HEK293 (cell line): ENCODE data around the gene ASL.

ENCODE experiments used
- EGR2 ChIP-seq: fragments of 450-650 bp; formaldehyde crosslinking; IDR thresholded peaks from 2 replicates; pipeline ENCODE4 v1.5.1; 2016; ENCODE audit warnings: low read depth, missing biosample characterization, missing genetic modification characterization
- IKZF3 ChIP-seq: fragments of 450-650 bp; IDR thresholded peaks from 2 replicates; pipeline ENCODE4 v1.5.0; 2018; ENCODE audit warnings: missing biosample characterization, mild to moderate bottlenecking, missing genetic modification characterization, moderate library complexity
- PRDM1 ChIP-seq: fragments of 450-650 bp; formaldehyde crosslinking; IDR thresholded peaks from 2 replicates; pipeline ENCODE4; 2016; ENCODE audit warnings: missing biosample characterization, missing genetic modification characterization
- SCRT1 ChIP-seq: fragments of 450-650 bp; formaldehyde crosslinking; IDR thresholded peaks from 2 replicates; pipeline ENCODE4 v1.5.1; 2016; ENCODE audit warnings: missing biosample characterization, missing genetic modification characterization, borderline replicate concordance
- TRIM28 ChIP-seq: IDR thresholded peaks from 2 replicates; pipeline ENCODE4 v1.6.1; 2011; ENCODE audit warnings: low read length, control low read depth, borderline replicate concordance
- ZNF114 ChIP-seq: fragments of 450-650 bp; formaldehyde crosslinking; IDR thresholded peaks from 2 replicates; pipeline ENCODE4 v1.5.0; 2017; ENCODE audit warnings: missing biosample characterization, missing genetic modification characterization
- ZNF2 ChIP-seq: fragments of 450-650 bp; formaldehyde crosslinking; IDR thresholded peaks from 2 replicates; pipeline ENCODE4 v1.5.1; 2016; ENCODE audit warnings: missing biosample characterization, missing genetic modification characterization
- ZNF311 ChIP-seq: fragments of 450-650 bp; formaldehyde crosslinking; IDR thresholded peaks from 2 replicates; pipeline ENCODE4 v1.5.1; 2017; ENCODE audit warnings: missing biosample characterization, missing genetic modification characterization, borderline replicate concordance
- ZNF391 ChIP-seq: fragments of 450-650 bp; formaldehyde crosslinking; IDR thresholded peaks from 2 replicates; pipeline ENCODE4 v1.5.1; 2016; ENCODE audit warnings: low read depth, missing biosample characterization, missing genetic modification characterization, borderline replicate concordance
- ZNF561 ChIP-seq: fragments of 450-650 bp; IDR thresholded peaks from 2 replicates; pipeline ENCODE4 v1.5.1; 2018; ENCODE audit warnings: missing biosample characterization, missing genetic modification characterization, borderline replicate concordance
- ZNF600 ChIP-seq: fragments of 450-650 bp; formaldehyde crosslinking; IDR thresholded peaks from 2 replicates; pipeline ENCODE4 v1.5.1; 2016; ENCODE audit warnings: missing biosample characterization, missing genetic modification characterization
- ZNF76 ChIP-seq: fragments of 450-650 bp; formaldehyde crosslinking; IDR thresholded peaks from 2 replicates; pipeline ENCODE4; 2016; ENCODE audit warnings: low read depth, missing biosample characterization, missing genetic modification characterization, borderline replicate concordance
- ZNF843 ChIP-seq: fragments of 450-650 bp; formaldehyde crosslinking; IDR thresholded peaks from 2 replicates; pipeline ENCODE4 v1.5.1; 2016; ENCODE audit warnings: missing biosample characterization, missing genetic modification characterization
- ZXDB ChIP-seq: fragments of 450-650 bp; formaldehyde crosslinking; IDR thresholded peaks from 2 replicates; pipeline ENCODE4 v1.5.1; 2016; ENCODE audit warnings: missing biosample characterization, missing genetic modification characterization
- TF ChIP-seq, protein P1 (sequence below): fragments of 450-650 bp; formaldehyde crosslinking; IDR thresholded peaks from 2 replicates; pipeline ENCODE4 v1.5.1; 2016; ENCODE audit warnings: missing biosample characterization, missing genetic modification characterization
- TF ChIP-seq, protein P2 (sequence below): fragments of 450-650 bp; formaldehyde crosslinking; IDR thresholded peaks from 2 replicates; pipeline ENCODE4 v1.5.1; 2016; ENCODE audit warnings: missing biosample characterization, missing genetic modification characterization
- TF ChIP-seq, protein P3 (sequence below): fragments of 450-650 bp; formaldehyde crosslinking; IDR thresholded peaks from 2 replicates; pipeline ENCODE4 v1.5.1; 2016; ENCODE audit warnings: missing biosample characterization, missing genetic modification characterization, borderline replicate concordance
- TF ChIP-seq, protein P4 (sequence below): fragments of 450-650 bp; formaldehyde crosslinking; IDR thresholded peaks from 2 replicates; pipeline ENCODE4 v1.5.1; 2016; ENCODE audit warnings: missing biosample characterization, missing genetic modification characterization
- TF ChIP-seq, protein P5 (sequence below): fragments of 450-650 bp; formaldehyde crosslinking; IDR thresholded peaks from 2 replicates; pipeline ENCODE4 v1.5.1; 2016; ENCODE audit warnings: missing biosample characterization, missing genetic modification characterization
- TF ChIP-seq, protein P6 (sequence below): fragments of 450-650 bp; formaldehyde crosslinking; IDR thresholded peaks from 2 replicates; pipeline ENCODE4 v1.5.1; 2016; ENCODE audit warnings: missing biosample characterization, missing genetic modification characterization
- TF ChIP-seq, protein P7 (sequence below): fragments of 450-650 bp; formaldehyde crosslinking; IDR thresholded peaks from 2 replicates; pipeline ENCODE4 v1.5.1; 2016; ENCODE audit warnings: missing biosample characterization, missing genetic modification characterization

Gene ASL

DNA sequence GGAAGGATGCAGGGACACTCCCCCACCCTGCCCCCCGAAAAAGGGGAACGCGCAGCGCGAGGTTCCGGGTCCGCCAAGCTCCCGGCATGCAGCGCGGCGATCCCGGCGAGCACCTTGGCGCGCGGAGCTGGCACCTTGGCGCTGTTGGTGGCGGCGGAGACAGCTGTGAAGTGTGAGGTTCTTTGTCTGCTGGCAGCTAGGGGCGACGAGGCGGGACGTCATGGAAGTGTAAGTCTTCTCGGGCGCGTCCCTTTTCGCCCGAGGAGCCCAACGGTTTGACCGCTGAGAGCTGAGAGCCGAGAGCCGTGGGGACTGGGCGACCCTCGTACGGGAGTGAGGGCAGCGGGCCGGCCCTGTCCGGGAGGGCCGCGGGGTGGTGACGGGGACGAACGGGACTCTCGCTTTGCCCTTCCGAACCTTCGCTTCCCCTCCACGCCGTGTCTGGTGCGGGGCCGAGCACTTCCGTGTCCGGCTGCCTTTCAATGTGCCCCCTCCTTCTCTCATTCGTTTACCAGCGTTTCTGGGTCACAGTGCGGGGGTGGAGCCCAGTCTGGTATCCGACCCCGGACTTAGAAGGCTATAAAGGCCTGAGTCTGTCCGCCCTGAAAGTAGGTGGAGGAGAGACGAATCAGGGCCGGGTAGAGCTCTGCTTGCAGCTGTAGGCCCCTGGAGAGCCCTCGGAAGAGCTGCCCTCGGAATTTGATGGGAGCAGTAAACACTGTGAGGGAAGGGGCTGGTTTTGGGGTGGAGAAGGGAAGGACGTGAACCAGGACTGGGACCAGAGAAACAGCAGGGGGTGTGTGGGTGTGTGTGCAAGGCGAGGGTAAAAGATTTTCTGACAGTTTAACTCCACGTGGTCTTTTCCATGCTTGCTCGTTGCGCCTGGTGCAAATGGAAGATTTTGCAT lies 39.4 kb downstream of the ASL start, which contains the start of gene CRCP (continued):
- TF ChIP-seq ZNF2: peak; percentile 56; the same call in 1 of the 2 replicates
- no peak for TF ChIP-seq ZNF114 (tag by site-specific recombination)
- TF ChIP-seq ZNF391 (tag by site-specific recombination): no peak
- TF ChIP-seq, protein P1, sequence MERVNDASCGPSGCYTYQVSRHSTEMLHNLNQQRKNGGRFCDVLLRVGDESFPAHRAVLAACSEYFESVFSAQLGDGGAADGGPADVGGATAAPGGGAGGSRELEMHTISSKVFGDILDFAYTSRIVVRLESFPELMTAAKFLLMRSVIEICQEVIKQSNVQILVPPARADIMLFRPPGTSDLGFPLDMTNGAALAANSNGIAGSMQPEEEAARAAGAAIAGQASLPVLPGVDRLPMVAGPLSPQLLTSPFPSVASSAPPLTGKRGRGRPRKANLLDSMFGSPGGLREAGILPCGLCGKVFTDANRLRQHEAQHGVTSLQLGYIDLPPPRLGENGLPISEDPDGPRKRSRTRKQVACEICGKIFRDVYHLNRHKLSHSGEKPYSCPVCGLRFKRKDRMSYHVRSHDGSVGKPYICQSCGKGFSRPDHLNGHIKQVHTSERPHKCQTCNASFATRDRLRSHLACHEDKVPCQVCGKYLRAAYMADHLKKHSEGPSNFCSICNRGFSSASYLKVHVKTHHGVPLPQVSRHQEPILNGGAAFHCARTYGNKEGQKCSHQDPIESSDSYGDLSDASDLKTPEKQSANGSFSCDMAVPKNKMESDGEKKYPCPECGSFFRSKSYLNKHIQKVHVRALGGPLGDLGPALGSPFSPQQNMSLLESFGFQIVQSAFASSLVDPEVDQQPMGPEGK (tag by site-specific recombination): peak; percentile 92; the same call in 1 of the 2 replicates
- peak; percentile 62; the same call in 1 of the 2 replicates for TF ChIP-seq EGR2 (tag by site-specific recombination)
- TF ChIP-seq ZNF843 (tag by site-specific recombination): peak; percentile 54
- TF ChIP-seq, protein P2, sequence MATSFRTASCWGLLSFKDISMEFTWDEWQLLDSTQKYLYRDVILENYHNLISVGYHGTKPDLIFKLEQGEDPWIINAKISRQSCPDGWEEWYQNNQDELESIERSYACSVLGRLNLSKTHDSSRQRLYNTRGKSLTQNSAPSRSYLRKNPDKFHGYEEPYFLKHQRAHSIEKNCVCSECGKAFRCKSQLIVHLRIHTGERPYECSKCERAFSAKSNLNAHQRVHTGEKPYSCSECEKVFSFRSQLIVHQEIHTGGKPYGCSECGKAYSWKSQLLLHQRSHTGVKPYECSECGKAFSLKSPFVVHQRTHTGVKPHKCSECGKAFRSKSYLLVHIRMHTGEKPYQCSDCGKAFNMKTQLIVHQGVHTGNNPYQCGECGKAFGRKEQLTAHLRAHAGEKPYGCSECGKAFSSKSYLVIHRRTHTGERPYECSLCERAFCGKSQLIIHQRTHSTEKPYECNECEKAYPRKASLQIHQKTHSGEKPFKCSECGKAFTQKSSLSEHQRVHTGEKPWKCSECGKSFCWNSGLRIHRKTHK: no peak
- TF ChIP-seq, protein P3, sequence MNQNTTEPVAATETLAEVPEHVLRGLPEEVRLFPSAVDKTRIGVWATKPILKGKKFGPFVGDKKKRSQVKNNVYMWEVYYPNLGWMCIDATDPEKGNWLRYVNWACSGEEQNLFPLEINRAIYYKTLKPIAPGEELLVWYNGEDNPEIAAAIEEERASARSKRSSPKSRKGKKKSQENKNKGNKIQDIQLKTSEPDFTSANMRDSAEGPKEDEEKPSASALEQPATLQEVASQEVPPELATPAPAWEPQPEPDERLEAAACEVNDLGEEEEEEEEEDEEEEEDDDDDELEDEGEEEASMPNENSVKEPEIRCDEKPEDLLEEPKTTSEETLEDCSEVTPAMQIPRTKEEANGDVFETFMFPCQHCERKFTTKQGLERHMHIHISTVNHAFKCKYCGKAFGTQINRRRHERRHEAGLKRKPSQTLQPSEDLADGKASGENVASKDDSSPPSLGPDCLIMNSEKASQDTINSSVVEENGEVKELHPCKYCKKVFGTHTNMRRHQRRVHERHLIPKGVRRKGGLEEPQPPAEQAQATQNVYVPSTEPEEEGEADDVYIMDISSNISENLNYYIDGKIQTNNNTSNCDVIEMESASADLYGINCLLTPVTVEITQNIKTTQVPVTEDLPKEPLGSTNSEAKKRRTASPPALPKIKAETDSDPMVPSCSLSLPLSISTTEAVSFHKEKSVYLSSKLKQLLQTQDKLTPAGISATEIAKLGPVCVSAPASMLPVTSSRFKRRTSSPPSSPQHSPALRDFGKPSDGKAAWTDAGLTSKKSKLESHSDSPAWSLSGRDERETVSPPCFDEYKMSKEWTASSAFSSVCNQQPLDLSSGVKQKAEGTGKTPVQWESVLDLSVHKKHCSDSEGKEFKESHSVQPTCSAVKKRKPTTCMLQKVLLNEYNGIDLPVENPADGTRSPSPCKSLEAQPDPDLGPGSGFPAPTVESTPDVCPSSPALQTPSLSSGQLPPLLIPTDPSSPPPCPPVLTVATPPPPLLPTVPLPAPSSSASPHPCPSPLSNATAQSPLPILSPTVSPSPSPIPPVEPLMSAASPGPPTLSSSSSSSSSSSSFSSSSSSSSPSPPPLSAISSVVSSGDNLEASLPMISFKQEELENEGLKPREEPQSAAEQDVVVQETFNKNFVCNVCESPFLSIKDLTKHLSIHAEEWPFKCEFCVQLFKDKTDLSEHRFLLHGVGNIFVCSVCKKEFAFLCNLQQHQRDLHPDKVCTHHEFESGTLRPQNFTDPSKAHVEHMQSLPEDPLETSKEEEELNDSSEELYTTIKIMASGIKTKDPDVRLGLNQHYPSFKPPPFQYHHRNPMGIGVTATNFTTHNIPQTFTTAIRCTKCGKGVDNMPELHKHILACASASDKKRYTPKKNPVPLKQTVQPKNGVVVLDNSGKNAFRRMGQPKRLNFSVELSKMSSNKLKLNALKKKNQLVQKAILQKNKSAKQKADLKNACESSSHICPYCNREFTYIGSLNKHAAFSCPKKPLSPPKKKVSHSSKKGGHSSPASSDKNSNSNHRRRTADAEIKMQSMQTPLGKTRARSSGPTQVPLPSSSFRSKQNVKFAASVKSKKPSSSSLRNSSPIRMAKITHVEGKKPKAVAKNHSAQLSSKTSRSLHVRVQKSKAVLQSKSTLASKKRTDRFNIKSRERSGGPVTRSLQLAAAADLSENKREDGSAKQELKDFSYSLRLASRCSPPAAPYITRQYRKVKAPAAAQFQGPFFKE (tag by site-specific recombination): no peak
- no peak for TF ChIP-seq TRIM28
- peak; percentile 65; the same call in 1 of the 2 replicates for TF ChIP-seq PRDM1 (tag by site-specific recombination)
- no peak for TF ChIP-seq IKZF3 (tag by site-specific recombination)
- TF ChIP-seq ZNF600 (tag by site-specific recombination): peak; percentile 50; the same call in 1 of the 2 replicates
- TF ChIP-seq SCRT1 (tag by site-specific recombination): no peak
- TF ChIP-seq, protein P4, sequence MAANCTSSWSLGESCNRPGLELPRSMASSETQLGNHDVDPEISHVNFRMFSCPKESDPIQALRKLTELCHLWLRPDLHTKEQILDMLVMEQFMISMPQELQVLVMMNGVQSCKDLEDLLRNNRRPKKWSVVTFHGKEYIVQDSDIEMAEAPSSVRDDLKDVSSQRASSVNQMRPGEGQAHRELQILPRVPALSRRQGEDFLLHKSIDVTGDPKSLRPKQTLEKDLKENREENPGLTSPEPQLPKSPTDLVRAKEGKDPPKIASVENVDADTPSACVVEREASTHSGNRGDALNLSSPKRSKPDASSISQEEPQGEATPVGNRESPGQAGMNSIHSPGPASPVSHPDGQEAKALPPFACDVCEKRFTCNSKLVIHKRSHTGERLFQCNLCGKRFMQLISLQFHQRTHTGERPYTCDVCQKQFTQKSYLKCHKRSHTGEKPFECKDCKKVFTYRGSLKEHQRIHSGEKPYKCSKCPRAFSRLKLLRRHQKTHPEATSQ (tag by site-specific recombination): peak; percentile 58; the same call in 1 of the 2 replicates
- peak; percentile 74; the same call in 1 of the 2 replicates for TF ChIP-seq ZXDB
- TF ChIP-seq ZNF561 (tag by site-specific recombination): no peak; the same call in 1 of the 2 replicates
- TF ChIP-seq, protein P5, sequence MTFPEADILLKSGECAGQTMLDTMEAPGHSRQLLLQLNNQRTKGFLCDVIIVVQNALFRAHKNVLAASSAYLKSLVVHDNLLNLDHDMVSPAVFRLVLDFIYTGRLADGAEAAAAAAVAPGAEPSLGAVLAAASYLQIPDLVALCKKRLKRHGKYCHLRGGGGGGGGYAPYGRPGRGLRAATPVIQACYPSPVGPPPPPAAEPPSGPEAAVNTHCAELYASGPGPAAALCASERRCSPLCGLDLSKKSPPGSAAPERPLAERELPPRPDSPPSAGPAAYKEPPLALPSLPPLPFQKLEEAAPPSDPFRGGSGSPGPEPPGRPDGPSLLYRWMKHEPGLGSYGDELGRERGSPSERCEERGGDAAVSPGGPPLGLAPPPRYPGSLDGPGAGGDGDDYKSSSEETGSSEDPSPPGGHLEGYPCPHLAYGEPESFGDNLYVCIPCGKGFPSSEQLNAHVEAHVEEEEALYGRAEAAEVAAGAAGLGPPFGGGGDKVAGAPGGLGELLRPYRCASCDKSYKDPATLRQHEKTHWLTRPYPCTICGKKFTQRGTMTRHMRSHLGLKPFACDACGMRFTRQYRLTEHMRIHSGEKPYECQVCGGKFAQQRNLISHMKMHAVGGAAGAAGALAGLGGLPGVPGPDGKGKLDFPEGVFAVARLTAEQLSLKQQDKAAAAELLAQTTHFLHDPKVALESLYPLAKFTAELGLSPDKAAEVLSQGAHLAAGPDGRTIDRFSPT (tag by site-specific recombination): peak; percentile 97
- TF ChIP-seq ZNF311 (tag by site-specific recombination): no peak
- peak; percentile 97 for TF ChIP-seq ZNF76
- TF ChIP-seq, protein P6, sequence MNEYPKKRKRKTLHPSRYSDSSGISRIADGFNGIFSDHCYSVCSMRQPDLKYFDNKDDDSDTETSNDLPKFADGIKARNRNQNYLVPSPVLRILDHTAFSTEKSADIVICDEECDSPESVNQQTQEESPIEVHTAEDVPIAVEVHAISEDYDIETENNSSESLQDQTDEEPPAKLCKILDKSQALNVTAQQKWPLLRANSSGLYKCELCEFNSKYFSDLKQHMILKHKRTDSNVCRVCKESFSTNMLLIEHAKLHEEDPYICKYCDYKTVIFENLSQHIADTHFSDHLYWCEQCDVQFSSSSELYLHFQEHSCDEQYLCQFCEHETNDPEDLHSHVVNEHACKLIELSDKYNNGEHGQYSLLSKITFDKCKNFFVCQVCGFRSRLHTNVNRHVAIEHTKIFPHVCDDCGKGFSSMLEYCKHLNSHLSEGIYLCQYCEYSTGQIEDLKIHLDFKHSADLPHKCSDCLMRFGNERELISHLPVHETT (tag by site-specific recombination): peak; percentile 53; the same call in 1 of the 2 replicates
- TF ChIP-seq, protein P7, sequence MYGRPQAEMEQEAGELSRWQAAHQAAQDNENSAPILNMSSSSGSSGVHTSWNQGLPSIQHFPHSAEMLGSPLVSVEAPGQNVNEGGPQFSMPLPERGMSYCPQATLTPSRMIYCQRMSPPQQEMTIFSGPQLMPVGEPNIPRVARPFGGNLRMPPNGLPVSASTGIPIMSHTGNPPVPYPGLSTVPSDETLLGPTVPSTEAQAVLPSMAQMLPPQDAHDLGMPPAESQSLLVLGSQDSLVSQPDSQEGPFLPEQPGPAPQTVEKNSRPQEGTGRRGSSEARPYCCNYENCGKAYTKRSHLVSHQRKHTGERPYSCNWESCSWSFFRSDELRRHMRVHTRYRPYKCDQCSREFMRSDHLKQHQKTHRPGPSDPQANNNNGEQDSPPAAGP (tag by site-specific recombination): peak; percentile 34; the same call in 1 of the 2 replicates
